Fibroblast of lung (primary cell): ENCODE data around the gene CMC1.

Source experiments
- CTCF ChIP-seq, 2 donors: IDR thresholded peaks in 1 of 2; conservative IDR thresholded peaks in 1 of 2; 1 replicate in 1 of 2; 2 replicates in 1 of 2; pipeline ENCODE4 v1.5.1; 2011 to 2012; ENCODE audit warnings: low read length in 2 of 2, control low read depth in 1 of 2, inconsistent platforms in 1 of 2, low read depth in 1 of 2, mild to moderate bottlenecking in 1 of 2
- EZH2 ChIP-seq: IDR thresholded peaks from 2 replicates; pipeline ENCODE4 v1.5.1; 2012; ENCODE audit warnings: low read length, control low read depth, mild to moderate bottlenecking; ENCODE audit errors: missing control alignments

DNA sequence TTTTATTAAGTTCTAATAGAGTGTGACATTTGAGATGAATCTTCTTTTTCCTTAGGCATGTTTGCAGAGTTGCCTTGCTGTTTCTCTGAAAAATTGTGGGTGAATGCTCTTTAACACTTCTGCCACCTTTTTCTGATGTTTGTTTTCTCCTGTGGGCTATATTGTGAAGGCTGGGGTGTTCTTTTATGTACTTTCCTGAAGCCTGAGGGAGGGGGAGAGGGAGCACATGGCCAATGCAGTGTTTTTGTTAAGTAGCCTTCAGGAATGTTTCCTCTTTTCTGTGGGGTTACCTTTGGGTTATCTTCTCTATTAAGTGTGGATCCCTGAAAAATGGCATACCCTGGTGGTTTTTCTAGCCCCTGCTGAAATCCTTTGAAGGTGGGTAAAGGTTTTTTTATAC, 50.2 kb downstream of the CMC1 start:
- TF ChIP-seq CTCF (conservative IDR thresholded peaks at IDR 0.05 in 1 of 2, IDR thresholded peaks at IDR 0.05 in 1 of 2; ENCODE audit: low read depth in 1 of 2, low read length in 2 of 2) (no peak), EZH2 (no peak)
